DND-41 (cell line): ENCODE measurements around the gene PTPRU.

Source experiments
- ATAC-seq: fragments of 200-7000 bp; cut with Tn5 transposase; 3 replicates; pipeline ENCODE4 v1.9.1; 2021; ENCODE audit warnings: low read depth; ENCODE audit not compliant: insufficient read depth
- DNase-seq: peaks from one replicate; pipeline ENCODE4 v3.0.0-alpha.2; 2020
- H2AFZ ChIP-seq: 2 replicates; pipeline ENCODE4 v1.6.0; 2012; ENCODE audit warnings: low read depth, low read length
- H3K27ac ChIP-seq: 2 replicates; pipeline ENCODE4 v1.5.1; 2012; ENCODE audit warnings: low read length, inconsistent platforms
- H3K27me3 ChIP-seq: fragments of 200-600 bp; sonication (generic); 2 replicates; pipeline ENCODE4 v1.6.0; 2012; ENCODE audit warnings: low read length, mild to moderate bottlenecking, inconsistent platforms; ENCODE audit not compliant: insufficient read depth, poor library complexity
- H3K36me3 ChIP-seq: 2 replicates; pipeline ENCODE4 v1.5.1; 2012; ENCODE audit warnings: low read length, inconsistent platforms; ENCODE audit not compliant: insufficient read depth
- H3K4me1 ChIP-seq: 2 replicates; pipeline ENCODE4 v1.5.1; 2012; ENCODE audit warnings: mild to moderate bottlenecking, low read length; ENCODE audit not compliant: insufficient read depth
- H3K4me2 ChIP-seq: 2 replicates; pipeline ENCODE4 v1.6.0; 2012; ENCODE audit warnings: mild to moderate bottlenecking, moderate library complexity, low read length, inconsistent platforms; ENCODE audit not compliant: insufficient read depth
- H3K4me3 ChIP-seq, 2 experiments: fragments of 200-600 bp in 1 of 2; shearing (Covaris generic) in 1 of 2; 2 replicates each; pipeline ENCODE4 v1.5.1; 2012 to 2016; ENCODE audit warnings: inconsistent platforms in 2 of 2, low read length in 2 of 2, mild to moderate bottlenecking in 2 of 2, low read depth in 1 of 2, moderate library complexity in 1 of 2
- H3K79me2 ChIP-seq: 2 replicates; pipeline ENCODE4 v1.6.0; 2012; ENCODE audit warnings: low read length, inconsistent platforms; ENCODE audit not compliant: insufficient read depth
- H3K9ac ChIP-seq: 2 replicates; pipeline ENCODE4 v1.6.0; 2012; ENCODE audit warnings: low read depth, mild to moderate bottlenecking, inconsistent platforms, low read length, moderate library complexity
- H3K9me3 ChIP-seq: 2 replicates; pipeline ENCODE4 v1.5.1; 2012; ENCODE audit warnings: low read length, moderate library complexity, mild to moderate bottlenecking, inconsistent platforms; ENCODE audit not compliant: insufficient read depth, severe bottlenecking
- H4K20me1 ChIP-seq: 2 replicates; pipeline ENCODE4 v1.6.0; 2012; ENCODE audit warnings: low read length; ENCODE audit not compliant: insufficient read depth
- EZH2 ChIP-seq: IDR thresholded peaks from 3 replicates; pipeline ENCODE4 v1.6.1; 2012; ENCODE audit warnings: borderline replicate concordance, low read depth, mild to moderate bottlenecking, moderate library complexity, low read length, inconsistent platforms; ENCODE audit not compliant: severe bottlenecking
- TF ChIP-seq, protein P1 (sequence below): IDR thresholded peaks from 2 replicates; pipeline ENCODE4 v1.5.1; 2012; ENCODE audit warnings: borderline replicate concordance, low read length, moderate library complexity, mild to moderate bottlenecking; ENCODE audit not compliant: poor library complexity, severe bottlenecking; ENCODE audit errors: extremely low read depth

PTPRU gene

DNA sequence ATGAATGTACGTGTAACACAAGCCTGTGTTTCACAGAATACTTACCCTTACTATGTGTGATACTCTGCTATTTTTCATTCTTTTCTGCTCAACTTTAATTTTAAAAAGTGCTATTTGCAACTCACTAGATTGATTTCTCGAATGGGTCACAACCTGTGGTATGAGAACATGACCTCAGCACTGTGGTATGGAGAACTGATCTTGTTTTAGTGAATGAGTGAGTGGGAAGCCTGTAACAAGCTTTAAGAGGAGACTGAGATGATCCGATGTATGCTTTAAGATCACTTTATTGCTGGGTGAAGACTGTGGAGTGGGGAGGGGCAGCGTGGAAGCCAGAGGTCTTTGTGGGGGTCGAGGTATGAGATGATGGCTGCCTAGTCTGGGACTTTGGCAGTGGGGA lies 27.1 kb upstream of the PTPRU start:
- ATAC-seq (no peak), DNase-seq (no peak)
- Histone ChIP-seq H3K79me2 (no peaks in the 10 kb centered on the region), H3K9ac (no peak overlapping the region), H3K27ac (no peak overlapping the region), H3K36me3 (peaks cover 54% of the 10 kb centered on the region), H3K4me3 (no peak overlapping the region), H3K9me3 (no peaks in the 10 kb centered on the region), H3K27me3 (no peaks in the 10 kb centered on the region), H2AFZ (no peak overlapping the region), H3K4me2 (no peak overlapping the region), H4K20me1 (no peaks in the 10 kb centered on the region), H3K4me1 (no peaks in the 10 kb centered on the region)
- TF ChIP-seq, protein P1, sequence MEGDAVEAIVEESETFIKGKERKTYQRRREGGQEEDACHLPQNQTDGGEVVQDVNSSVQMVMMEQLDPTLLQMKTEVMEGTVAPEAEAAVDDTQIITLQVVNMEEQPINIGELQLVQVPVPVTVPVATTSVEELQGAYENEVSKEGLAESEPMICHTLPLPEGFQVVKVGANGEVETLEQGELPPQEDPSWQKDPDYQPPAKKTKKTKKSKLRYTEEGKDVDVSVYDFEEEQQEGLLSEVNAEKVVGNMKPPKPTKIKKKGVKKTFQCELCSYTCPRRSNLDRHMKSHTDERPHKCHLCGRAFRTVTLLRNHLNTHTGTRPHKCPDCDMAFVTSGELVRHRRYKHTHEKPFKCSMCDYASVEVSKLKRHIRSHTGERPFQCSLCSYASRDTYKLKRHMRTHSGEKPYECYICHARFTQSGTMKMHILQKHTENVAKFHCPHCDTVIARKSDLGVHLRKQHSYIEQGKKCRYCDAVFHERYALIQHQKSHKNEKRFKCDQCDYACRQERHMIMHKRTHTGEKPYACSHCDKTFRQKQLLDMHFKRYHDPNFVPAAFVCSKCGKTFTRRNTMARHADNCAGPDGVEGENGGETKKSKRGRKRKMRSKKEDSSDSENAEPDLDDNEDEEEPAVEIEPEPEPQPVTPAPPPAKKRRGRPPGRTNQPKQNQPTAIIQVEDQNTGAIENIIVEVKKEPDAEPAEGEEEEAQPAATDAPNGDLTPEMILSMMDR: no peak
- TF ChIP-seq EZH2: no peak

DNA sequence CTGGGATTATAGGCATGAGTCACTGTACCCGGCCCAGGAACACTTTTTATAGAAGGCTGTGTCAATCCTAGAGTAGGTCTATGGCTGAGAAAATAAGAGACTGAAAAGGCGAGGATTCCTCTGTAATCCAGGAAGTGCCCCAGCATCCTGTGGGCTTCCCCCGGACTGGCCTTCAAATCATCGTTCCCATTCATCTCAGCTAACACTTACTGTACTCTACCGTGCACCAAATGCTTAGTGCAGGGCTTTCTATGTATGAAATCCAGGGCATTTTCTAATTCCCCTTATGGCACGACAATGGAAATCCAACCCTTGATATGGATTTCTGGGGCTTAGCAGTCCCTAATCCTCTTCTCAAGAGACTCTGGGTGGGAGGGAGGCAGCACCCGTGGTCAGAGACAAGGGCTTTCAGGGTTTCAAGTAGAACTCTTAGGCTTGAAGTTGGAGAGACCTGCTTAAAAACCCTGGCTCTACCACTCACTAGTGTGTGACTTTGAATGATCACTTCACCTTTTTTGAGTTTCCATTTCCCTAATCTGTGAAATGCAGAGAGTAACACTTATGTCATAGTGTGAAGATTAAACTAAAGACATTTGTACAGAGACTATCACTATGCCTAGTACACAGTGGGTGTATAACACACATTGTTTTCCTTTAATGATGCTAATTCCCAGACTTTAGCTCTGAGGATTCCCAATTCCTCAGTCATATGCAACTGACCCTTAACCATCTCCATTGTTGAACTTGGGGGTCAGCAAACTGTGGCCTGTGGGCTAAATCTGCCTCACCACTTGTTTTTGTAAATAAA lies 25.8 kb upstream of the PTPRU start:
- peaks cover 59% of the 10 kb centered on the region for H3K36me3 ChIP-seq
- H3K27ac ChIP-seq: no peak overlapping the region
- H2AFZ ChIP-seq: no peak overlapping the region
- H3K9me3 ChIP-seq: no peaks in the 10 kb centered on the region
- TF ChIP-seq, protein P1: no peak
- TF ChIP-seq EZH2: no peak
- no peak for ATAC-seq
- no peak overlapping the region for H3K9ac ChIP-seq
- no peaks in the 10 kb centered on the region for H4K20me1 ChIP-seq
- DNase-seq: no peak
- no peaks in the 10 kb centered on the region for H3K27me3 ChIP-seq
- no peak overlapping the region for H3K4me2 ChIP-seq
- H3K4me1 ChIP-seq: no peaks in the 10 kb centered on the region
- no peak overlapping the region for H3K4me3 ChIP-seq
- H3K79me2 ChIP-seq: no peaks in the 10 kb centered on the region

DNA sequence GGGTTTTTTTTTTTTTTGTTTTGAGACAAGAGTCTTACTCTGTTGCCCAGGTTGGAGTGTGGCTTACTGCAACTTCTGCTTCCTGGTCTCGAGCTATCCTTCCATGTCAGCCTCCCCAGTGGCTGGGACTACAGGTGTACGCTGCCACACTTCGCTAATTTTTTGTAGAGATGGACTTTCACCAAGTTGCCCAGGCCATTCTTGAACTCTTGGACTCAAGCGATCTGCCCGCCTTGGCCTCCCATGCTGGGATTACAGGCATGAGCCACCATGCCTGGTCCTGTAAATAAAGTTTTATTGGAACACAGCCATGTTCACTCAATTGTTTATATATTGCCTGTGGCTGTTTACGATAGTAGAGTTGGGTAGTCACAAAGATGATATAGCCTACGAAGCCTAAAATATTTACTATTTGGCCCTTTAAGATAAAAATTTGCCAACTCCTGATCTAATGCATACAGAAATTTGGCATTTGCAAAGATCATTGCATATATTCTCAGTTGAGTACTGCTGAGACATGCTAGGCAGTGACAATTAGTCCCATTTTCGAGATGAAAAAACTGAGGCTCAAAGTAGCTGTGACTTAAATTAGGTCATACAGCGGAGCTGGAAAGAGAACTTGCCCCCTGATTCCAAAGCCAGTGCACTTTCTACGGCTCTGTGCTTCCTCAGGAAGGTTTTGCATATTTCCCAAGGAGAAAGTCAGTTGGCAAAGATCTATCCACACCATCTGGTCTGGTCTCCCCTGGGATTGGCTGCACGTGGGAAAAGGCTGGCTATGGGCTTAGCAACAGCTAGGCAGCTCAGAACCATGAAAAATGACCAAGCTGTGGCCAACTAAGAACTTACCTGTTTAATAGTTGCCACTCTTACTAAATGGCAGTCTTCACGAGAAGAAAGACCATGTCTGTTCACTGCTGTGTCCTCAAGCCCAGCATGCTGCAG lies 25.0 kb upstream of the PTPRU start:
- Histone ChIP-seq H3K9ac (no peak overlapping the region), H3K4me1 (no peaks in the 10 kb centered on the region), H2AFZ (no peak overlapping the region), H4K20me1 (no peaks in the 10 kb centered on the region), H3K4me3 (no peak overlapping the region), H3K79me2 (no peaks in the 10 kb centered on the region), H3K36me3 (peaks cover 58% of the 10 kb centered on the region), H3K27ac (no peak overlapping the region), H3K9me3 (no peaks in the 10 kb centered on the region), H3K27me3 (no peaks in the 10 kb centered on the region), H3K4me2 (no peak overlapping the region)
- TF ChIP-seq, protein P1: no peak
- no peak for TF ChIP-seq EZH2
- ATAC-seq (no peak), DNase-seq (no peak)
